Activated T-helper 1 cell treated with anti-CD3 and anti-CD28 coated beads, Interleukin-12 subunit alpha, Interleukin-12 subunit beta, Interleukin-2, Interleukin-4 antibody, amounts not matched to agents 30 ng/mL and 10 ng/mL and 1 ng/mL, durations not matched to agents 14 hours and 24 hours and 36 hours (primary cell): ENCODE measurements around the gene MTMR12. TPM values are rescaled to one million over a fixed set of nuclear protein-coding genes. Genes with fewer than 3 reads are reported as not detected.
"Not testable (repeated sequence)": the region's sequence is repeated elsewhere in the genome, so short reads cannot be mapped to it uniquely, and the experiment has no call there.

ENCODE experiments used
- DNase-seq: peaks from one replicate; pipeline ENCODE4 v3.0.0; 2021; ENCODE audit warnings: low spot score
- H3K27ac Mint-ChIP-seq: one replicate; pipeline ENCODE4 v1.8.0; 2021; ENCODE audit warnings: mild to moderate bottlenecking, mixed read lengths
- H3K27me3 Mint-ChIP-seq: one replicate; pipeline ENCODE4 v1.8.0; 2022; ENCODE audit warnings: mild to moderate bottlenecking, moderate library complexity, mixed read lengths; ENCODE audit not compliant: insufficient read depth
- H3K36me3 Mint-ChIP-seq: one replicate; pipeline ENCODE4 v1.8.0; 2021; ENCODE audit warnings: low read depth, mixed read lengths
- H3K4me1 Mint-ChIP-seq: one replicate; pipeline ENCODE4 v1.8.0; 2021; ENCODE audit warnings: low read depth, mixed read lengths
- H3K4me3 Mint-ChIP-seq: one replicate; pipeline ENCODE4 v1.8.0; 2021; ENCODE audit warnings: mild to moderate bottlenecking, moderate library complexity, mixed read lengths
- H3K9me3 Mint-ChIP-seq: one replicate; pipeline ENCODE4 v1.8.0; 2021; ENCODE audit warnings: mixed read lengths
- intact Hi-C: fragments of 100-400 bp; cut with micrococcal nuclease; formaldehyde crosslinking; loops from one replicate; pipeline ENCODE4 v1.15.1; 2024
- total RNA-seq: library from RNA; stranded (reverse); gene quantifications from 2 replicates; pipeline ENCODE4 v1.2.3, GENCODE V29; 2022

MTMR12 gene
- total RNA-seq, 1 donor from 2014 or later: 26.2 TPM

- Mint-ChIP-seq H3K36me3 (peaks cover 3% of the 10 kb centered on the region), H3K4me1 (no peaks in the 10 kb centered on the region), H3K27me3 (no peaks in the 10 kb centered on the region), H3K9me3 (peaks cover 6% of the 10 kb centered on the region), H3K27ac (no peak overlapping the region), H3K4me3 (no peak overlapping the region)
- DNase-seq: no peak
- intact Hi-C loops: no loop called here
Measured at GRCh38 chr5:32320576-32320975, 7.8 kb upstream of the MTMR12 start.

GRCh38 chr5:32319926-32320543 is 7.3 kb upstream of the MTMR12 start:
- peaks cover 3% of the 10 kb centered on the region for H3K36me3 Mint-ChIP-seq
- H3K27ac Mint-ChIP-seq: no peak overlapping the region
- no peaks in the 10 kb centered on the region for H3K27me3 Mint-ChIP-seq
- H3K4me1 Mint-ChIP-seq: no peaks in the 10 kb centered on the region
- DNase-seq: no peak
- peaks cover 6% of the 10 kb centered on the region for H3K9me3 Mint-ChIP-seq
- H3K4me3 Mint-ChIP-seq: no peak overlapping the region
- intact Hi-C loops: no loop called here

- H3K36me3 Mint-ChIP-seq: peaks cover 3% of the 10 kb centered on the region
- H3K4me1 Mint-ChIP-seq: no peaks in the 10 kb centered on the region
- intact Hi-C loops: no loop called here
- peaks cover 6% of the 10 kb centered on the region for H3K9me3 Mint-ChIP-seq
- no peak overlapping the region for H3K4me3 Mint-ChIP-seq
- H3K27ac Mint-ChIP-seq: no peak overlapping the region
- no peaks in the 10 kb centered on the region for H3K27me3 Mint-ChIP-seq
- no peak for DNase-seq
Measured at GRCh38 chr5:32319392-32319791, 6.7 kb upstream of the MTMR12 start.

- H3K4me1 Mint-ChIP-seq: peaks cover under 1% of the 10 kb centered on the region
- intact Hi-C loops: no loop called here
- H3K27ac Mint-ChIP-seq: no peak overlapping the region
- H3K9me3 Mint-ChIP-seq: peaks cover 6% of the 10 kb centered on the region
- H3K36me3 Mint-ChIP-seq: peaks cover 4% of the 10 kb centered on the region
- no peak for DNase-seq
- no peaks in the 10 kb centered on the region for H3K27me3 Mint-ChIP-seq
- no peak overlapping the region for H3K4me3 Mint-ChIP-seq
Measured at GRCh38 chr5:32317041-32317440, 4.3 kb upstream of the MTMR12 start.

- H3K4me3 Mint-ChIP-seq: peak overlapping the region; percentile 57
- peaks cover 11% of the 10 kb centered on the region for H3K36me3 Mint-ChIP-seq
- DNase-seq: no peak
- peaks cover 15% of the 10 kb centered on the region for H3K4me1 Mint-ChIP-seq
- H3K27me3 Mint-ChIP-seq: no peaks in the 10 kb centered on the region
- peak overlapping the region; percentile 4 for H3K27ac Mint-ChIP-seq
- no peaks in the 10 kb centered on the region for H3K9me3 Mint-ChIP-seq
- intact Hi-C loops: no loop called here
Measured at GRCh38 chr5:32315221-32316014, 2.7 kb upstream of the MTMR12 start.

GRCh38 chr5:32314658-32315057 is 1.9 kb upstream of the MTMR12 start:
- peaks cover 21% of the 10 kb centered on the region for H3K4me1 Mint-ChIP-seq
- peak overlapping the region; percentile 58 for H3K27ac Mint-ChIP-seq
- peaks cover 15% of the 10 kb centered on the region for H3K36me3 Mint-ChIP-seq
- intact Hi-C loops: loop anchor here (5.0 kb wide), 1 partner anchor 218 kb away; no protein-coding TSS in a partner anchor
- no peak for DNase-seq
- no peaks in the 10 kb centered on the region for H3K27me3 Mint-ChIP-seq
- no peaks in the 10 kb centered on the region for H3K9me3 Mint-ChIP-seq
- peak overlapping the region; percentile 91 for H3K4me3 Mint-ChIP-seq

- Mint-ChIP-seq H3K4me1 (peaks cover 26% of the 10 kb centered on the region), H3K36me3 (peaks cover 20% of the 10 kb centered on the region), H3K4me3 (peak overlapping the region; percentile 91)
- not testable (repeated sequence) for DNase-seq, H3K9me3 Mint-ChIP-seq, H3K27me3 Mint-ChIP-seq, H3K27ac Mint-ChIP-seq
- intact Hi-C loops: loop anchor here (5.0 kb wide), 1 partner anchor 218 kb away; no protein-coding TSS in a partner anchor
Measured at GRCh38 chr5:32314152-32314488, 1.4 kb upstream of the MTMR12 start.

GRCh38 chr5:32312197-32312594 is 543 bp downstream of the MTMR12 start:
- Mint-ChIP-seq H3K36me3 (peaks cover 28% of the 10 kb centered on the region), H3K4me3 (peak overlapping the region; percentile 96), H3K27ac (peak overlapping the region; percentile 95), H3K27me3 (no peaks in the 10 kb centered on the region), H3K9me3 (no peaks in the 10 kb centered on the region), H3K4me1 (peaks cover 38% of the 10 kb centered on the region)
- intact Hi-C loops: loop anchor here (1.0 to 5.0 kb wide), 6 partner anchors 32 to 1129 kb away; partner anchors contain the start of genes C5orf22, DROSHA, GOLPH3 and TARS1
- no peak for DNase-seq

- peaks cover 28% of the 10 kb centered on the region for H3K36me3 Mint-ChIP-seq
- no peaks in the 10 kb centered on the region for H3K27me3 Mint-ChIP-seq
- peak overlapping the region; percentile 96 for H3K4me3 Mint-ChIP-seq
- DNase-seq: no peak
- intact Hi-C loops: loop anchor here (1.0 to 5.0 kb wide), 7 partner anchors 17 to 1129 kb away; partner anchors contain the start of genes C5orf22, DROSHA, GOLPH3 and TARS1
- peak overlapping the region; percentile 95 for H3K27ac Mint-ChIP-seq
- H3K4me1 Mint-ChIP-seq: peaks cover 38% of the 10 kb centered on the region
- no peaks in the 10 kb centered on the region for H3K9me3 Mint-ChIP-seq
Measured at GRCh38 chr5:32311404-32312196, 1.1 kb downstream of the MTMR12 start.

GRCh38 chr5:32309761-32310160 is 3.0 kb downstream of the MTMR12 start:
- H3K4me3 Mint-ChIP-seq: peak overlapping the region; percentile 65
- H3K9me3 Mint-ChIP-seq: no peaks in the 10 kb centered on the region
- H3K27me3 Mint-ChIP-seq: no peaks in the 10 kb centered on the region
- H3K4me1 Mint-ChIP-seq: peaks cover 40% of the 10 kb centered on the region
- intact Hi-C loops: loop anchor here (2.0 to 5.0 kb wide), 2 partner anchors 15 to 223 kb away; no protein-coding TSS in a partner anchor
- H3K36me3 Mint-ChIP-seq: peaks cover 30% of the 10 kb centered on the region
- DNase-seq: no peak
- H3K27ac Mint-ChIP-seq: no peak overlapping the region

- Mint-ChIP-seq H3K27ac (no peak overlapping the region), H3K9me3 (no peaks in the 10 kb centered on the region), H3K4me3 (no peak overlapping the region), H3K27me3 (no peaks in the 10 kb centered on the region), H3K36me3 (peaks cover 33% of the 10 kb centered on the region), H3K4me1 (peaks cover 45% of the 10 kb centered on the region)
- DNase-seq: no peak
- intact Hi-C loops: no loop called here
Measured at GRCh38 chr5:32308946-32309345, 3.8 kb downstream of the MTMR12 start.

GRCh38 chr5:32307769-32308194 is 5.0 kb downstream of the MTMR12 start:
- Mint-ChIP-seq H3K4me1 (peaks cover 55% of the 10 kb centered on the region), H3K27ac (no peak overlapping the region), H3K27me3 (no peaks in the 10 kb centered on the region), H3K9me3 (no peaks in the 10 kb centered on the region), H3K36me3 (peaks cover 35% of the 10 kb centered on the region), H3K4me3 (no peak overlapping the region)
- DNase-seq: no peak
- intact Hi-C loops: no loop called here
